Upper lobe of right lung (tissue), 1 donor: ENCODE results near the gene DISP3. TPM values are rescaled to one million over a fixed set of nuclear protein-coding genes. Genes with fewer than 3 reads are reported as not detected.

Source experiments
- ATAC-seq: fragments of 200-7000 bp; cut with Tn5 transposase; one replicate; pipeline ENCODE4 v1.9.1; 2020; ENCODE audit warnings: mild to moderate bottlenecking, moderate library complexity
- DNase-seq: peaks from one replicate; pipeline ENCODE4 v3.0.0-alpha.2; 2020
- H3K27ac ChIP-seq: fragments of 200-600 bp; one replicate; pipeline ENCODE4 v1.8.0; 2022
- H3K27me3 ChIP-seq: fragments of 200-600 bp; one replicate; pipeline ENCODE4 v1.8.0; 2022; ENCODE audit warnings: mild to moderate bottlenecking
- H3K36me3 ChIP-seq: fragments of 200-600 bp; one replicate; pipeline ENCODE4 v1.8.0; 2022
- H3K4me1 ChIP-seq: fragments of 200-600 bp; one replicate; pipeline ENCODE4 v1.8.0; 2022
- H3K4me3 ChIP-seq: fragments of 200-600 bp; one replicate; pipeline ENCODE4 v1.8.0; 2022; ENCODE audit warnings: mild to moderate bottlenecking
- H3K9me3 ChIP-seq: fragments of 200-600 bp; one replicate; pipeline ENCODE4 v1.8.0; 2022
- intact Hi-C: fragments of 100-400 bp; cut with DNase I; formaldehyde crosslinking; loops from one replicate; pipeline ENCODE4 v1.11.0; 2022
- total RNA-seq: library from RNA; stranded (reverse); fragmentation: NEBNext Ultra II Directional; extraction: Animal tissue kit (Norgen Biotek cat#: 25700); gene quantifications from one replicate; pipeline ENCODE4 v1.2.1, GENCODE V29; 2021
- TF ChIP-seq, protein P1 (sequence below): fragments of 200-600 bp; IDR thresholded peaks from one replicate; pipeline ENCODE4 v1.8.0; 2022; ENCODE audit warnings: antibody characterized with exemption
- donor health status: DM: no; HTN: yes; CAD: no; lungs with severe emphysema.

The DISP3 gene
- total RNA-seq, 1 donor from 2014 or later = not detected

DNA sequence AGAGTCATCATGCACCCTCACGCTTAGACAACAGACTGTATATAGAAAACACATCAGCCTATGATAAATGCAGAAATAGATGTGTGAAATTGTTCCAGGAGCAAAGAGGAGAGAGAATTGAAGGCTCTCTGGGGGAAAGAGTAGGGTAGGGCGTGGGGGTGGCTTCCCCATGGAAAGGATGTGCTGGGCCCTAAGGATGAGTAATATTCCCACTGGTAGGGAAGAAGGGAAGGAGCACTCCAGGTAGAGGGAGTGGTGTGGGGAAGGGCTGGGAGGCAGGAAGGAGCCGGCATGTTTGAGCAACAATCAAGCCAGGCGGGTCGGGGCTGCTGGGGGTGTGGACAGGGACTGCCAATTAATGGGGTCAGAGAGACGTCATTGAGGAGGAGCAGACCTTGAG, 10.1 kb upstream of the DISP3 start:
- intact Hi-C loops = no loop called here
- Histone ChIP-seq H3K27me3 (peaks cover 3% of the 10 kb centered on the region), H3K4me3 (no peak overlapping the region), H3K27ac (no peak overlapping the region), H3K36me3 (no peaks in the 10 kb centered on the region), H3K9me3 (no peaks in the 10 kb centered on the region), H3K4me1 (no peaks in the 10 kb centered on the region)
- DNase-seq (no peak), ATAC-seq (no peak)
- TF ChIP-seq, protein P1, sequence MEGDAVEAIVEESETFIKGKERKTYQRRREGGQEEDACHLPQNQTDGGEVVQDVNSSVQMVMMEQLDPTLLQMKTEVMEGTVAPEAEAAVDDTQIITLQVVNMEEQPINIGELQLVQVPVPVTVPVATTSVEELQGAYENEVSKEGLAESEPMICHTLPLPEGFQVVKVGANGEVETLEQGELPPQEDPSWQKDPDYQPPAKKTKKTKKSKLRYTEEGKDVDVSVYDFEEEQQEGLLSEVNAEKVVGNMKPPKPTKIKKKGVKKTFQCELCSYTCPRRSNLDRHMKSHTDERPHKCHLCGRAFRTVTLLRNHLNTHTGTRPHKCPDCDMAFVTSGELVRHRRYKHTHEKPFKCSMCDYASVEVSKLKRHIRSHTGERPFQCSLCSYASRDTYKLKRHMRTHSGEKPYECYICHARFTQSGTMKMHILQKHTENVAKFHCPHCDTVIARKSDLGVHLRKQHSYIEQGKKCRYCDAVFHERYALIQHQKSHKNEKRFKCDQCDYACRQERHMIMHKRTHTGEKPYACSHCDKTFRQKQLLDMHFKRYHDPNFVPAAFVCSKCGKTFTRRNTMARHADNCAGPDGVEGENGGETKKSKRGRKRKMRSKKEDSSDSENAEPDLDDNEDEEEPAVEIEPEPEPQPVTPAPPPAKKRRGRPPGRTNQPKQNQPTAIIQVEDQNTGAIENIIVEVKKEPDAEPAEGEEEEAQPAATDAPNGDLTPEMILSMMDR = no peak

DNA sequence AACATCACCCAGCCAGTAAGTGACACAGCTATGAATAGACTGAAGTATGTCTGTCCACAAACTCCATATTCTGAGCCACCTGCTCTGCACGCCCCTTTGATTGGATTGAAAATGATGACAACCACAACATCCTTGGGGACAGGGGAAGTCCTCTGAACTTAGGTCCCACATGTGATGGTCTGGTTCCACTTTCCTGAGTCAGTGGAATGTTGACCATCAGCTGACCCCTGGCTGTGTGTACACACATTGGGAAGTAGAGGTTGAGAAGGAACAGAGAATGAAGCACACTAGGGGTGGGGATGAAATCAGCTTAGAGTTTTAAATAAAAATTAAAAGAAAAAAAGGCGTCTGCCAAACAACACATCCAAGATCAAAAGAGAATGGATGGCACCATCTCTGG, 8.0 kb upstream of the DISP3 start:
- TF ChIP-seq, protein P1 = no peak
- H3K27ac ChIP-seq = no peak overlapping the region
- no peaks in the 10 kb centered on the region for H3K4me1 ChIP-seq
- peaks cover 17% of the 10 kb centered on the region for H3K27me3 ChIP-seq
- H3K4me3 ChIP-seq = no peak overlapping the region
- DNase-seq (no peak), ATAC-seq (no peak)
- no peaks in the 10 kb centered on the region for H3K36me3 ChIP-seq
- H3K9me3 ChIP-seq = no peaks in the 10 kb centered on the region
- intact Hi-C loops = loop anchor here (10.0 kb wide), 1 partner anchor 174 kb away; no protein-coding TSS in a partner anchor

DNA sequence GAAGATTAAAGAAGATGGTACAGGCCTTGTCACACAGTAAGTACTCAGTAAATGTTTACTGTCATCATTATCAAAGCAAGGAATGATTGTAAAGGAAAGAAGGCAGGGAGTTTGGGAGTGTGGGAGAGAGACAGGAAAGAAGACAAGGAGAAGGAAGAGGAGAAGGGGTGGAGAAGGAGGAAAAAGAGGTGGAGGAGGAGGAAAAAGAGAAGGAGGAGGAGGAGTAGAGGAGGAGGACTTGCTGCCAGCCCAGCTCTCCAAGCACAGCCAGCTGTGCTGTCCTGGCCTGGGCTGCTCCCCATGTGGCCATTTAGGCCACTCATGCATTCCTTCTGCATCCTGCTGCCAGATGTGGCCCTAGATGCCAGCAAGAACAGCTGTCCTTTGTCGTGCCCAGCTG, 7.5 kb upstream of the DISP3 start:
- Histone ChIP-seq H3K27ac (no peak overlapping the region), H3K36me3 (no peaks in the 10 kb centered on the region), H3K27me3 (peaks cover 17% of the 10 kb centered on the region), H3K4me1 (no peaks in the 10 kb centered on the region), H3K4me3 (no peak overlapping the region), H3K9me3 (no peaks in the 10 kb centered on the region)
- intact Hi-C loops = loop anchor here (10.0 kb wide), 1 partner anchor 173 kb away; no protein-coding TSS in a partner anchor
- ATAC-seq = no peak
- TF ChIP-seq, protein P1 = no peak
- no peak for DNase-seq

DNA sequence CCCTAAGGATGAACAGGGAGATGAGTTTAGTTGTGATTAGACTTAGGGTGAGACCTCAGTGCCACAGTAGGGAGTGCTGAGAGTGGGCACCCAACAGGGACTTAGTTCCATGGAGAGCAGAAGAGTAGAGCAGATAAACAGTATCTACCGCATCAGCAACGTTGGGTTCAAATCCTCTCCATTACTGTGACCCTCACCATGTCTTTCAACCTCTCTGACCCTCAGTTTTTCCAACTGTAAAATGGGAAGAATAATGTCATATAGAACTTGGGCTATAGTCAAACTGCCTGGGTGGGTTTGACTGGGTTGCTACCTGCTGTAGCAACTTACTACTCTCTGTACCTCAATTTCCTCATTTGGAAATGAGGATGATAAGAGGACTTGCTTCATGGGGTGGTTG, 6.7 kb upstream of the DISP3 start:
- Histone ChIP-seq H3K4me3 (no peak overlapping the region), H3K27me3 (peaks cover 21% of the 10 kb centered on the region), H3K36me3 (no peaks in the 10 kb centered on the region), H3K4me1 (no peaks in the 10 kb centered on the region), H3K27ac (no peak overlapping the region), H3K9me3 (no peaks in the 10 kb centered on the region)
- intact Hi-C loops = loop anchor here (10.0 kb wide), 1 partner anchor 173 kb away; no protein-coding TSS in a partner anchor
- TF ChIP-seq, protein P1 = no peak
- DNase-seq (no peak), ATAC-seq (no peak)

DNA sequence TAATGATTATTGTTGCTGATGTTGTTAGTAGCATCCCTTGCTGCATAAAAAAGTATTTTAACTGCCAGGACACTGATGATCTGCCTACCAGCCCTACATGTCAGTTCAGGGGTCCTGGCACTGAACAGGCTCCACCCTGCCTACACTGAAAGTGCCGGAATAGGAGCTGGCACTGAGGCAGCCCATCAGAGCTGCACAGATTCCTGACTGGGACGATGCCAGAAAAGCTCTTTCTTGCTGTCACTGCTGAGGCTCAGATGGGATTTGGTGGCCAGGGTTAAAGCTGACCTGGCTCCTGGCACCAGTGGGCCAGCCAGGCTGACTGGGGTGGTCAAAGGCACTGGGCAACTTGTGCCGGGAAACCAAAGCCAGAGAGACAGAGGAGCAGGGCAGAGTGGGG, 6.2 kb upstream of the DISP3 start:
- no peak overlapping the region for H3K27ac ChIP-seq
- H3K27me3 ChIP-seq = peaks cover 25% of the 10 kb centered on the region
- intact Hi-C loops = loop anchor here (10.0 kb wide), 1 partner anchor 172 kb away; no protein-coding TSS in a partner anchor
- H3K9me3 ChIP-seq = no peaks in the 10 kb centered on the region
- TF ChIP-seq, protein P1 = no peak
- no peaks in the 10 kb centered on the region for H3K36me3 ChIP-seq
- H3K4me1 ChIP-seq = no peaks in the 10 kb centered on the region
- no peak overlapping the region for H3K4me3 ChIP-seq
- DNase-seq = no peak
- no peak for ATAC-seq

DNA sequence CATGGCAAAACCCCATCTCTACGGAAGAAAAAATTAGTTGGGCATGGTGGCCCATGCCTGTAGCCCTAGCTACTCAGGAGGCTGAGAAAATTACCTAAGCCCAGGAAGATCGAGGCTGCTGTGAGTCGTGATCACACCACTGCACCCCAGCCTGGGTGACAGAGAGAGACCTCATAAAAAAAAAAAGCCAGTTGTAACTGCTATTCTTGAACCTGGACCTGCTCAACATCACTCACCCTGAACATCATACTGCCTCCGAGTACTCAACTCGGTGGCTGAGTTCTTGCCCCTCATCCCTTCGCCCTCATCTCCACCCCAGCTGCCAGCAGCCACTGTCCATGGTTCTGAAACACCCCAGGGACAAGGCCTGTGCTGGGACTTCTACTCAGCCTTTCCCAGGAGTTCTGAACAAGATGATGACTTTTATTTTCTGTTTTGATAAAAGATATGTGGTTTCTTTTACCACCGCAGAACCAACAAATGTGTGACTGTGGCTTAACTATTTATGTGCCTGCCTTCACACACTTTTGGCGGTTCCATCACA, 5.4 kb upstream of the DISP3 start:
- no peak for DNase-seq
- Histone ChIP-seq H3K36me3 (no peaks in the 10 kb centered on the region), H3K27ac (no peak overlapping the region), H3K9me3 (no peaks in the 10 kb centered on the region), H3K4me3 (no peak overlapping the region), H3K4me1 (no peaks in the 10 kb centered on the region), H3K27me3 (peaks cover 33% of the 10 kb centered on the region)
- TF ChIP-seq, protein P1 = no peak
- no peak for ATAC-seq
- intact Hi-C loops = loop anchor here (10.0 kb wide), 1 partner anchor 171 kb away; no protein-coding TSS in a partner anchor
